ENCODE measurements around the gene RRM1. TPM values are rescaled to one million over a fixed set of nuclear protein-coding genes. Genes with fewer than 3 reads are reported as not detected.
"Not testable (repeated sequence)": the region's sequence is repeated elsewhere in the genome, so short reads cannot be mapped to it uniquely, and the experiment has no call there.

RRM1 gene
- polyA plus RNA-seq, 1 donor = 48.2 TPM

GRCh38 chr11:4167292-4167691 lies 72.7 kb downstream of the RRM1 start:
- H3K27ac ChIP-seq (ENCODE audit: low read length) = no peak overlapping the region
- H3K36me3 ChIP-seq (ENCODE audit: control insufficient read depth, insufficient read depth, low read length) = no peaks in the 10 kb centered on the region
- H3K4me1 ChIP-seq (ENCODE audit: control insufficient read depth, insufficient read depth, low read length) = no peaks in the 10 kb centered on the region
- H3K27me3 ChIP-seq (ENCODE audit: control insufficient read depth, insufficient read depth, low read length) = no peaks in the 10 kb centered on the region
- H3K4me3 ChIP-seq (ENCODE audit: low read length) = no peak overlapping the region
- DNase-seq = no peak
- no peaks in the 10 kb centered on the region for H3K9me3 ChIP-seq (ENCODE audit: control insufficient read depth, low read depth, low read length)
- WGBS (ENCODE audit: insufficient coverage, low lambda C conversion rate) = no CpG with 5 or more reads among the region's 3 CpGs

GRCh38 chr11:4167758-4168157 lies 73.2 kb downstream of the RRM1 start:
- Histone ChIP-seq H3K27ac (ENCODE audit: low read length) (no peak overlapping the region), H3K27me3 (ENCODE audit: control insufficient read depth, insufficient read depth, low read length) (no peaks in the 10 kb centered on the region), H3K4me1 (ENCODE audit: control insufficient read depth, insufficient read depth, low read length) (no peaks in the 10 kb centered on the region), H3K9me3 (ENCODE audit: control insufficient read depth, low read depth, low read length) (no peaks in the 10 kb centered on the region), H3K4me3 (ENCODE audit: low read length) (no peak overlapping the region), H3K36me3 (ENCODE audit: control insufficient read depth, insufficient read depth, low read length) (no peaks in the 10 kb centered on the region)
- no peak for DNase-seq
- no CpG with 5 or more reads among the region's 7 CpGs for WGBS (ENCODE audit: insufficient coverage, low lambda C conversion rate)

GRCh38 chr11:4175620-4176350 lies 81.2 kb downstream of the RRM1 start:
- not testable (repeated sequence) for H3K4me3 ChIP-seq (ENCODE audit: low read length); DNase-seq; H3K27ac ChIP-seq (ENCODE audit: low read length); H3K9me3 ChIP-seq (ENCODE audit: control insufficient read depth, low read depth, low read length); H3K27me3 ChIP-seq (ENCODE audit: control insufficient read depth, insufficient read depth, low read length); H3K36me3 ChIP-seq (ENCODE audit: control insufficient read depth, insufficient read depth, low read length); H3K4me1 ChIP-seq (ENCODE audit: control insufficient read depth, insufficient read depth, low read length)
- WGBS (ENCODE audit: insufficient coverage, low lambda C conversion rate) = 100% methylated on average over 1 of the region's 33 CpGs

GRCh38 chr11:4178813-4179662 lies 84.4 kb downstream of the RRM1 start:
- Histone ChIP-seq H3K9me3 (ENCODE audit: control insufficient read depth, low read depth, low read length) (no peaks in the 10 kb centered on the region), H3K27ac (ENCODE audit: low read length) (no peak overlapping the region), H3K4me1 (ENCODE audit: control insufficient read depth, insufficient read depth, low read length) (no peaks in the 10 kb centered on the region), H3K27me3 (ENCODE audit: control insufficient read depth, insufficient read depth, low read length) (no peaks in the 10 kb centered on the region), H3K36me3 (ENCODE audit: control insufficient read depth, insufficient read depth, low read length) (no peaks in the 10 kb centered on the region), H3K4me3 (ENCODE audit: low read length) (no peak overlapping the region)
- no CpG with 5 or more reads among the region's 3 CpGs for WGBS (ENCODE audit: insufficient coverage, low lambda C conversion rate)
- no peak for DNase-seq

GRCh38 chr11:4180441-4181183 lies 86.0 kb downstream of the RRM1 start:
- WGBS (ENCODE audit: insufficient coverage, low lambda C conversion rate) = no CpG with 5 or more reads among the region's 5 CpGs
- no peak overlapping the region for H3K4me3 ChIP-seq (ENCODE audit: low read length)
- no peaks in the 10 kb centered on the region for H3K4me1 ChIP-seq (ENCODE audit: control insufficient read depth, insufficient read depth, low read length)
- no peaks in the 10 kb centered on the region for H3K36me3 ChIP-seq (ENCODE audit: control insufficient read depth, insufficient read depth, low read length)
- no peaks in the 10 kb centered on the region for H3K27me3 ChIP-seq (ENCODE audit: control insufficient read depth, insufficient read depth, low read length)
- H3K27ac ChIP-seq (ENCODE audit: low read length) = no peak overlapping the region
- DNase-seq = no peak
- no peaks in the 10 kb centered on the region for H3K9me3 ChIP-seq (ENCODE audit: control insufficient read depth, low read depth, low read length)

- no peaks in the 10 kb centered on the region for H3K27me3 ChIP-seq (ENCODE audit: control insufficient read depth, insufficient read depth, low read length)
- WGBS (ENCODE audit: insufficient coverage, low lambda C conversion rate) = no CpG with 5 or more reads among the region's 9 CpGs
- H3K9me3 ChIP-seq (ENCODE audit: control insufficient read depth, low read depth, low read length) = no peaks in the 10 kb centered on the region
- H3K4me1 ChIP-seq (ENCODE audit: control insufficient read depth, insufficient read depth, low read length) = no peaks in the 10 kb centered on the region
- no peak overlapping the region for H3K27ac ChIP-seq (ENCODE audit: low read length)
- DNase-seq = peak; percentile 38 to 41
- H3K4me3 ChIP-seq (ENCODE audit: low read length) = no peak overlapping the region
- H3K36me3 ChIP-seq (ENCODE audit: control insufficient read depth, insufficient read depth, low read length) = no peaks in the 10 kb centered on the region
These were observed 87.5 kb downstream of the RRM1 start for GRCh38 chr11:4181782-4182721.

GRCh38 chr11:4183410-4184057 lies 88.9 kb downstream of the RRM1 start:
- no peak overlapping the region for H3K27ac ChIP-seq (ENCODE audit: low read length)
- DNase-seq = no peak
- H3K4me1 ChIP-seq (ENCODE audit: control insufficient read depth, insufficient read depth, low read length) = no peaks in the 10 kb centered on the region
- WGBS (ENCODE audit: insufficient coverage, low lambda C conversion rate) = no CpG with 5 or more reads among the region's 14 CpGs
- no peaks in the 10 kb centered on the region for H3K36me3 ChIP-seq (ENCODE audit: control insufficient read depth, insufficient read depth, low read length)
- no peaks in the 10 kb centered on the region for H3K27me3 ChIP-seq (ENCODE audit: control insufficient read depth, insufficient read depth, low read length)
- H3K4me3 ChIP-seq (ENCODE audit: low read length) = no peak overlapping the region
- no peaks in the 10 kb centered on the region for H3K9me3 ChIP-seq (ENCODE audit: control insufficient read depth, low read depth, low read length)

- no peaks in the 10 kb centered on the region for H3K9me3 ChIP-seq (ENCODE audit: control insufficient read depth, low read depth, low read length)
- H3K4me1 ChIP-seq (ENCODE audit: control insufficient read depth, insufficient read depth, low read length) = no peaks in the 10 kb centered on the region
- WGBS (ENCODE audit: insufficient coverage, low lambda C conversion rate) = no CpG with 5 or more reads among the region's 7 CpGs
- DNase-seq = no peak
- no peaks in the 10 kb centered on the region for H3K36me3 ChIP-seq (ENCODE audit: control insufficient read depth, insufficient read depth, low read length)
- no peak overlapping the region for H3K27ac ChIP-seq (ENCODE audit: low read length)
- H3K27me3 ChIP-seq (ENCODE audit: control insufficient read depth, insufficient read depth, low read length) = no peaks in the 10 kb centered on the region
- no peak overlapping the region for H3K4me3 ChIP-seq (ENCODE audit: low read length)
These were observed 89.7 kb downstream of the RRM1 start for GRCh38 chr11:4184163-4184916.

- H3K4me3 ChIP-seq (ENCODE audit: low read length) = no peak overlapping the region
- WGBS (ENCODE audit: insufficient coverage, low lambda C conversion rate) = no CpG with 5 or more reads among the region's 3 CpGs
- no peak for DNase-seq
- no peak overlapping the region for H3K27ac ChIP-seq (ENCODE audit: low read length)
- H3K27me3 ChIP-seq (ENCODE audit: control insufficient read depth, insufficient read depth, low read length) = no peaks in the 10 kb centered on the region
- H3K36me3 ChIP-seq (ENCODE audit: control insufficient read depth, insufficient read depth, low read length) = no peaks in the 10 kb centered on the region
- H3K4me1 ChIP-seq (ENCODE audit: control insufficient read depth, insufficient read depth, low read length) = no peaks in the 10 kb centered on the region
- no peaks in the 10 kb centered on the region for H3K9me3 ChIP-seq (ENCODE audit: control insufficient read depth, low read depth, low read length)
These were observed 91.0 kb downstream of the RRM1 start for GRCh38 chr11:4185561-4185960.

Data from large intestine (tissue), 3 donors.